D721Med (cell line): ENCODE results near the gene INAVA.
"Not testable (repeated sequence)": the region's sequence is repeated elsewhere in the genome, so short reads cannot be mapped to it uniquely, and the experiment has no call there.

Experiments
- DNase-seq: peaks from one replicate; pipeline ENCODE4 v3.0.0; 2011; ENCODE audit warnings: low spot score; ENCODE audit not compliant: insufficient read length
- FAIRE-seq: peaks from 2 replicates; lab custom pipeline; 2011; peaks lifted over from hg19 to GRCh38; lab: Jason Lieb, UNC
- TF ChIP-seq, protein P1 (sequence below): IDR thresholded peaks from 2 replicates; pipeline ENCODE4 v1.5.1; 2012; ENCODE audit warnings: mild to moderate bottlenecking, control low read depth; ENCODE audit not compliant: insufficient read depth; ENCODE audit errors: missing control alignments

Gene INAVA

GRCh38 chr1:200931776-200932175 lies 37.1 kb downstream of the INAVA start:
- FAIRE-seq (no peak), DNase-seq (no peak)
- TF ChIP-seq, protein P1, sequence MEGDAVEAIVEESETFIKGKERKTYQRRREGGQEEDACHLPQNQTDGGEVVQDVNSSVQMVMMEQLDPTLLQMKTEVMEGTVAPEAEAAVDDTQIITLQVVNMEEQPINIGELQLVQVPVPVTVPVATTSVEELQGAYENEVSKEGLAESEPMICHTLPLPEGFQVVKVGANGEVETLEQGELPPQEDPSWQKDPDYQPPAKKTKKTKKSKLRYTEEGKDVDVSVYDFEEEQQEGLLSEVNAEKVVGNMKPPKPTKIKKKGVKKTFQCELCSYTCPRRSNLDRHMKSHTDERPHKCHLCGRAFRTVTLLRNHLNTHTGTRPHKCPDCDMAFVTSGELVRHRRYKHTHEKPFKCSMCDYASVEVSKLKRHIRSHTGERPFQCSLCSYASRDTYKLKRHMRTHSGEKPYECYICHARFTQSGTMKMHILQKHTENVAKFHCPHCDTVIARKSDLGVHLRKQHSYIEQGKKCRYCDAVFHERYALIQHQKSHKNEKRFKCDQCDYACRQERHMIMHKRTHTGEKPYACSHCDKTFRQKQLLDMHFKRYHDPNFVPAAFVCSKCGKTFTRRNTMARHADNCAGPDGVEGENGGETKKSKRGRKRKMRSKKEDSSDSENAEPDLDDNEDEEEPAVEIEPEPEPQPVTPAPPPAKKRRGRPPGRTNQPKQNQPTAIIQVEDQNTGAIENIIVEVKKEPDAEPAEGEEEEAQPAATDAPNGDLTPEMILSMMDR, result no peak

DNA sequence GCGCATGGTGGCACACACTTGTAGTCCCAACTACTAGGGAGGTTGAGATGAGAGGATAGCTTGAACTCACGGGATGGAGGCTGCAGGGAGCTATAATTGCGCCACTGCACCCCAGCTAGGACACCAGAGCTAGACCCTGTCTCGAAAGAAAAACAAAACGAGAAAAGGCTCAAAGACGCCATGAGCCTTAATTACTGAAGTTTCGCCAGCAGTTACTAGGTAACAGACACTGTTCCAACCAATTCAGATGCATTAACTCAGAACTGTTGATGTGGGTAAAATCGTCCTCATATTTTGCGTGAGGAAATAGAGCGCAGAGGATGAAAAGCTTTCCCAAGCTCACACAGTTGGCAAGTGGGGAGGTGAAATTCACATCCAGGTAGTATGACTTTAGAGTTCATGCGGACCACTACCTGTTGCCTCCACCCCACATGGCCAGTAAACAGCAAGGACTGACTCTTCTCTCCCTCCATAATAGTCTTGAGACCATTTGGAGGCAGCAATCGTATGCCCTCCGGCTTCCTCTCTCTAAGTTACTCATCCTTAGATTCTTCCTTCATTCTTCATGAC lies 40.1 kb downstream of the INAVA start:
- TF ChIP-seq, protein P1, result no peak
- no peak for FAIRE-seq

DNA sequence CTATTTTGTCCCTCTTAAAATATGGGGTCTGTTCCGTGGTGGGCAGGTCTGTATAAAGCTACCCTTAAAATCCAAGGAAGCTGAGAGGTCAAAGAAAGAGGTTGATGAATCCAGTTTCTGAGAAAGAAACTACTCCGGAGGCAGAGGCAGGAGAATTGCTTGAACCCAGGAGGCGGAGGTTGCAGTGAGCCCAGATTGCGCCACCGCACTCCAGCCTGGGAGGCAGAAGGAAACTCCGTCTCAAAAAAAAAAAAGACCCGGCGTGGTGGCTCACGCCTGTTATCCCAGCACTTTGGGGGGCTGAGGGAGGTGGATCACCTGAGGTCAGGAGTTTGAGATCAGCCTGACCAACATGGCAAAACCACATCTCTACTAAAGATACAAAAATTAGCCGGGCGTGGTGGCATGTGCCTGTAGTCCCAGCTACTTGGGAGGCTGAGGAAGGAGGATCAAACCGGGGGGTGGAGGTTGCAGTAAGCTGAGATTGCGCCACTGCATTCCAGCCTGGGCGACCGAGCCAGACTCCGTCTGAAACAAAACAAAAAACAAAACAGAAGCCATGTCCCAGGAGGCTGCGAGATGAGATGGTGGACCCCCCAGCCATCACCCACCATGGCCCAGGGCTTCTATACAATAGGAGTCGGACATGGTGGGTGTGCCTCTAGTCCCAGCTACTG lies 40.7 kb downstream of the INAVA start:
- DNase-seq, FAIRE-seq: not testable (repeated sequence)

More for the DNA sequence above, 40.1 kb downstream of the INAVA start:
- DNase-seq, result no peak

DNA sequence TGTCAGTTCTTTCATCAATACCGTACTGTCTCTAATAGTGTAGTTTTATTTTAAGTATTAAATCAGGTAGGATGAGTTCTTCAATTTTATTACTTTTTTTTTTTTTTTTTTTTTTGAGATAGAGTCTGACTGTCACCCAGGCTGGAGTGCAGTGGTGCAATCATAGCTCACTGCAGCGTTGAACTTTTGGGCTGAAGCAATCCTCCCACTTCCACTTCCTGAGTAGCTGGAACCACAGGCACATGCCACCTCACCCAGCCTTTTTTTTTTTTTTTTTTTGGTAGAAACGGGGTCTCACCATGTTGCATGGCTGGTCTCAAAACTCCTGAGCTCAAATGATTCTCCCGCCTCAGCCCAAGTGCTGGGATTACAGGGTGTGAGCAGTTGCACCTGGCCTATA lies 44.3 kb downstream of the INAVA start:
- FAIRE-seq (no peak), DNase-seq (no peak)
- TF ChIP-seq, protein P1, result no peak

DNA sequence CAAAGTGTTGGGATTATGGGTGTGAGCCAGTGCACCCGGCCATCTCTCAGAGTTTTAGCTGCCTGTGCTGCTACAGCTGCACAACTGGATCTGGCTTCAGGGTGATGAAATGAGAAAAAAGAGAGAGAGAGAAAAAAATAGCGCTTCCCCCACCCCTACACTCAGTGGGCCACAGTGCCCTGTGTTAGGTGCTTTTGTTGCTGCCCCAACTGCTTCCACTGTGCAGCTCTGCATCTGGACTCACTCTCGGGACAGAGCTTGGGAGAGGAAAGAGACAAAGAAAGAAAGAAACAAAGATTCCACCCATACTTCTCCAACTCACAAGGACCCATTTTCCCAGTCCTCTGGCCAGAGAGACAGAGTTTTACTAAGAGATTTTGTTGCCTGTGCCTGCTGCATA lies 50.4 kb downstream of the INAVA start:
- DNase-seq (no peak), FAIRE-seq (no peak)
- TF ChIP-seq, protein P1, result no peak

GRCh38 chr1:200947059-200947566 lies 52.4 kb downstream of the INAVA start:
- no peak for DNase-seq
- no peak for FAIRE-seq
- TF ChIP-seq, protein P1, result no peak

GRCh38 chr1:200949626-200950025 lies 54.9 kb downstream of the INAVA start:
- DNase-seq (no peak), FAIRE-seq (no peak)
- TF ChIP-seq, protein P1, result no peak
